Right lobe of liver (tissue), 4 donors: ENCODE measurements around the gene LMX1B.

Experiments
- POLR2A ChIP-seq: fragments of 450-650 bp; IDR thresholded peaks from one replicate; pipeline ENCODE4 v1.6.1; 2017; ENCODE audit warnings: antibody characterized with exemption, mild to moderate bottlenecking
- TF ChIP-seq, protein P1 (sequence below), 4 donors: fragments of 200-600 bp in 3 of 4; fragments of 450-650 bp in 1 of 4; IDR thresholded peaks; one replicate each; pipeline versions ENCODE4 v1.5.1 to v1.8.0; 2016 to 2022; ENCODE audit warnings: antibody characterized with exemption in 4 of 4, mild to moderate bottlenecking in 2 of 4
- donor health status: DM: no; HTN: no; CAD: no.
- donor health status: DM: no; HTN: no; CAD: no.
- donor health status: DM: no; HTN: yes; CAD: no.

DNA sequence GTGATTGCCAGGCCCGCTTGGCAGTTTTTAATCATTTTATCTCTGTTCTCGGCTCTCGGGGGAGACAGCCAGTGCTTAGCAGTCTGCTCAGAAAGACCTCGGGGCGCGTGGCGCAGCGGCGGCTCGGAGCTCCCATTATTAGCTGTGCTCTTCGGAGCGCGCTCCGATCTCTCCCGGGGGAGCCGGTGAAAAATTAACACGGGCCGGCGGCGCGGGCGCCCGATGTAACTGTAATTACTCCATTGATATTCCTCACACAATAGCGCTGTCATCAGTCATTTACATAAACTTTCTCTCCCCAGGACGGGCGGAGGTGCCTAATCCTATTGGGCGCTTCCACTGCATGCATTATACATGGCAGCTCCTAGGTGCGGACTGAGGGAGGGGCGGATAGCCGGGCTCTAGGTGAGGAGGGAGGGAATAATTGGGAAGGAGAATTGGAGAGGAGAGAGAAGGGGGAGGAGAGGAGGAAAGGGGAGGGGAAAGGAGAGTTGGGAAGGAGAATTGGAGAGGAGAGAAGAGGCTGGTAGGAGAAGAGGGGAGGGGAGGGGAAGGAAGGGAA is 24.9 kb downstream of the LMX1B start:
- TF ChIP-seq, protein P1, sequence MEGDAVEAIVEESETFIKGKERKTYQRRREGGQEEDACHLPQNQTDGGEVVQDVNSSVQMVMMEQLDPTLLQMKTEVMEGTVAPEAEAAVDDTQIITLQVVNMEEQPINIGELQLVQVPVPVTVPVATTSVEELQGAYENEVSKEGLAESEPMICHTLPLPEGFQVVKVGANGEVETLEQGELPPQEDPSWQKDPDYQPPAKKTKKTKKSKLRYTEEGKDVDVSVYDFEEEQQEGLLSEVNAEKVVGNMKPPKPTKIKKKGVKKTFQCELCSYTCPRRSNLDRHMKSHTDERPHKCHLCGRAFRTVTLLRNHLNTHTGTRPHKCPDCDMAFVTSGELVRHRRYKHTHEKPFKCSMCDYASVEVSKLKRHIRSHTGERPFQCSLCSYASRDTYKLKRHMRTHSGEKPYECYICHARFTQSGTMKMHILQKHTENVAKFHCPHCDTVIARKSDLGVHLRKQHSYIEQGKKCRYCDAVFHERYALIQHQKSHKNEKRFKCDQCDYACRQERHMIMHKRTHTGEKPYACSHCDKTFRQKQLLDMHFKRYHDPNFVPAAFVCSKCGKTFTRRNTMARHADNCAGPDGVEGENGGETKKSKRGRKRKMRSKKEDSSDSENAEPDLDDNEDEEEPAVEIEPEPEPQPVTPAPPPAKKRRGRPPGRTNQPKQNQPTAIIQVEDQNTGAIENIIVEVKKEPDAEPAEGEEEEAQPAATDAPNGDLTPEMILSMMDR (IDR thresholded peaks at IDR 0.05) = no peak
- no peak for TF ChIP-seq POLR2A
